ENCODE measurements around the gene MAGI2.

Gene MAGI2

GRCh38 chr7:79377097-79377496 lies 76.4 kb downstream of the MAGI2 start:
- Mint-ChIP-seq H3K4me3 (no peak overlapping the region), H3K36me3 (no peaks in the 10 kb centered on the region), H3K4me1 (no peaks in the 10 kb centered on the region), H3K27me3 (no peaks in the 10 kb centered on the region), H3K27ac (no peak overlapping the region), H3K9me3 (no peaks in the 10 kb centered on the region)
- CTCF ChIA-PET: no interaction called here
- DNase-seq: no peak

GRCh38 chr7:79376299-79377025 lies 77.0 kb downstream of the MAGI2 start:
- no peaks in the 10 kb centered on the region for H3K4me1 Mint-ChIP-seq
- CTCF ChIA-PET: no interaction called here
- no peak overlapping the region for H3K4me3 Mint-ChIP-seq
- DNase-seq: no peak
- no peak overlapping the region for H3K27ac Mint-ChIP-seq
- no peaks in the 10 kb centered on the region for H3K36me3 Mint-ChIP-seq
- H3K27me3 Mint-ChIP-seq: no peaks in the 10 kb centered on the region
- no peaks in the 10 kb centered on the region for H3K9me3 Mint-ChIP-seq

GRCh38 chr7:79361214-79361613 lies 92.3 kb downstream of the MAGI2 start:
- no peak overlapping the region for H3K27ac Mint-ChIP-seq
- CTCF ChIA-PET: no interaction called here
- H3K4me1 Mint-ChIP-seq: no peaks in the 10 kb centered on the region
- H3K4me3 Mint-ChIP-seq: no peak overlapping the region
- no peaks in the 10 kb centered on the region for H3K27me3 Mint-ChIP-seq
- no peaks in the 10 kb centered on the region for H3K36me3 Mint-ChIP-seq
- H3K9me3 Mint-ChIP-seq: no peaks in the 10 kb centered on the region
- no peak for DNase-seq

- H3K27ac Mint-ChIP-seq: no peak overlapping the region
- DNase-seq: no peak
- H3K4me3 Mint-ChIP-seq: no peak overlapping the region
- H3K4me1 Mint-ChIP-seq: no peaks in the 10 kb centered on the region
- H3K27me3 Mint-ChIP-seq: no peaks in the 10 kb centered on the region
- no peaks in the 10 kb centered on the region for H3K36me3 Mint-ChIP-seq
- no peaks in the 10 kb centered on the region for H3K9me3 Mint-ChIP-seq
- CTCF ChIA-PET: no interaction called here
These were observed 93.6 kb downstream of the MAGI2 start for GRCh38 chr7:79359827-79360226.

- Mint-ChIP-seq H3K27ac (no peak overlapping the region), H3K9me3 (no peaks in the 10 kb centered on the region), H3K4me3 (no peak overlapping the region), H3K4me1 (no peaks in the 10 kb centered on the region), H3K27me3 (no peaks in the 10 kb centered on the region), H3K36me3 (no peaks in the 10 kb centered on the region)
- CTCF ChIA-PET: no interaction called here
- DNase-seq: no peak
These were observed 96.4 kb downstream of the MAGI2 start for GRCh38 chr7:79357101-79357500.

GRCh38 chr7:79353720-79354468 lies 99.6 kb downstream of the MAGI2 start:
- H3K4me3 Mint-ChIP-seq: no peak overlapping the region
- no peak for DNase-seq
- H3K36me3 Mint-ChIP-seq: no peaks in the 10 kb centered on the region
- H3K9me3 Mint-ChIP-seq: no peaks in the 10 kb centered on the region
- no peaks in the 10 kb centered on the region for H3K27me3 Mint-ChIP-seq
- H3K27ac Mint-ChIP-seq: no peak overlapping the region
- H3K4me1 Mint-ChIP-seq: no peaks in the 10 kb centered on the region
- CTCF ChIA-PET: no interaction called here

- H3K27ac Mint-ChIP-seq: no peak overlapping the region
- no peaks in the 10 kb centered on the region for H3K9me3 Mint-ChIP-seq
- no peaks in the 10 kb centered on the region for H3K36me3 Mint-ChIP-seq
- CTCF ChIA-PET: no interaction called here
- H3K27me3 Mint-ChIP-seq: no peaks in the 10 kb centered on the region
- no peak overlapping the region for H3K4me3 Mint-ChIP-seq
- no peak for DNase-seq
- no peaks in the 10 kb centered on the region for H3K4me1 Mint-ChIP-seq
These were observed 101.1 kb downstream of the MAGI2 start for GRCh38 chr7:79352323-79352722.

- H3K9me3 Mint-ChIP-seq: no peaks in the 10 kb centered on the region
- CTCF ChIA-PET: interaction anchor here (0.7 kb wide), 1 partner anchor 78 kb away, joined by 3 read pairs; no protein-coding TSS in a partner anchor
These were observed 106.1 kb downstream of the MAGI2 start for GRCh38 chr7:79347351-79347750.

GRCh38 chr7:79341902-79342301 lies 111.6 kb downstream of the MAGI2 start:
- Mint-ChIP-seq H3K27me3 (no peaks in the 10 kb centered on the region), H3K4me3 (no peak overlapping the region), H3K27ac (no peak overlapping the region), H3K4me1 (no peaks in the 10 kb centered on the region), H3K36me3 (no peaks in the 10 kb centered on the region), H3K9me3 (no peaks in the 10 kb centered on the region)
- DNase-seq: no peak
- CTCF ChIA-PET: no interaction called here

More at GRCh38 chr7:79347351-79347750, 106.1 kb downstream of the MAGI2 start:
- Mint-ChIP-seq H3K27me3 (no peaks in the 10 kb centered on the region), H3K36me3 (no peaks in the 10 kb centered on the region), H3K4me1 (no peaks in the 10 kb centered on the region), H3K4me3 (no peak overlapping the region), H3K27ac (no peak overlapping the region)
- DNase-seq: no peak

- Mint-ChIP-seq H3K36me3 (no peaks in the 10 kb centered on the region), H3K27me3 (no peaks in the 10 kb centered on the region)
These were observed 113.3 kb downstream of the MAGI2 start for GRCh38 chr7:79340212-79340611.

GRCh38 chr7:79339208-79339925 lies 114.1 kb downstream of the MAGI2 start:
- no peaks in the 10 kb centered on the region for H3K9me3 Mint-ChIP-seq
- no peaks in the 10 kb centered on the region for H3K36me3 Mint-ChIP-seq
- no peaks in the 10 kb centered on the region for H3K27me3 Mint-ChIP-seq
- H3K4me3 Mint-ChIP-seq: no peak overlapping the region
- CTCF ChIA-PET: no interaction called here
- no peaks in the 10 kb centered on the region for H3K4me1 Mint-ChIP-seq
- DNase-seq: no peak
- H3K27ac Mint-ChIP-seq: no peak overlapping the region

More at GRCh38 chr7:79340212-79340611, 113.3 kb downstream of the MAGI2 start:
- DNase-seq: no peak
- CTCF ChIA-PET: interaction anchor here (0.7 kb wide), 1 partner anchor 446 kb away, joined by 3 read pairs; no protein-coding TSS in a partner anchor
- H3K27ac Mint-ChIP-seq: no peak overlapping the region
- no peaks in the 10 kb centered on the region for H3K9me3 Mint-ChIP-seq
- no peaks in the 10 kb centered on the region for H3K4me1 Mint-ChIP-seq
- no peak overlapping the region for H3K4me3 Mint-ChIP-seq

GRCh38 chr7:79337717-79338116 lies 115.8 kb downstream of the MAGI2 start:
- Mint-ChIP-seq H3K4me1 (no peaks in the 10 kb centered on the region), H3K27me3 (no peaks in the 10 kb centered on the region), H3K9me3 (no peaks in the 10 kb centered on the region), H3K4me3 (no peak overlapping the region), H3K27ac (no peak overlapping the region), H3K36me3 (no peaks in the 10 kb centered on the region)
- no peak for DNase-seq
- CTCF ChIA-PET: interaction anchor here (0.7 kb wide), 1 partner anchor 1678 kb away, joined by 5 read pairs; no protein-coding TSS in a partner anchor

GRCh38 chr7:79334841-79335240 lies 118.6 kb downstream of the MAGI2 start:
- Mint-ChIP-seq H3K9me3 (no peaks in the 10 kb centered on the region), H3K36me3 (no peaks in the 10 kb centered on the region), H3K4me1 (no peaks in the 10 kb centered on the region), H3K27ac (no peak overlapping the region), H3K27me3 (no peaks in the 10 kb centered on the region), H3K4me3 (no peak overlapping the region)
- CTCF ChIA-PET: no interaction called here
- DNase-seq: no peak

GRCh38 chr7:79334334-79334733 lies 119.1 kb downstream of the MAGI2 start:
- H3K9me3 Mint-ChIP-seq: no peaks in the 10 kb centered on the region
- H3K36me3 Mint-ChIP-seq: no peaks in the 10 kb centered on the region
- H3K27me3 Mint-ChIP-seq: no peaks in the 10 kb centered on the region
- CTCF ChIA-PET: no interaction called here
- no peaks in the 10 kb centered on the region for H3K4me1 Mint-ChIP-seq
- DNase-seq: no peak
- H3K4me3 Mint-ChIP-seq: no peak overlapping the region
- no peak overlapping the region for H3K27ac Mint-ChIP-seq

Measured in activated naive CD4-positive, alpha-beta T cell treated with anti-CD3 and anti-CD28 coated beads, Interleukin-2, amount 10 ng/mL, durations not matched to agents 7 days and 5 days (primary cell).